ENCODE results near the gene ASPSCR1. TPM values are rescaled to one million over a fixed set of nuclear protein-coding genes. Genes with fewer than 3 reads are reported as not detected.

The ASPSCR1 gene
- total and polyA plus RNA-seq, 9 of the 15 experiments (the other 6 are each of a cell fraction or from before 2014, with no cell fraction given) = 0.90 to 36.9 (median 11.6) TPM

- H3K27ac ChIP-seq (ENCODE audit: extremely low read depth, low read depth, low read length) = no peak overlapping the region
- peaks cover 28% of the 10 kb centered on the region for H3K79me2 ChIP-seq (ENCODE audit: control insufficient read depth, insufficient read depth, low read length)
- ChIA-PET POLR2A (interaction anchor here (0.6 to 2.4 kb wide), 6 partner anchors 8 to 103 kb away, joined by 3 to 11 read pairs (median 4); no protein-coding TSS in a partner anchor), CTCF (ENCODE audit: low intra/inter-chr PET ratio) (no interaction called here)
- in situ Hi-C loops (cut with MboI) = no loop called here
- BruUV-seq (replicated peaks) = no TSS peak
- no peaks in the 10 kb centered on the region for H3K9me1 ChIP-seq (ENCODE audit: control insufficient read depth, insufficient read depth, low read length)
- no peaks in the 10 kb centered on the region for H3K27me3 ChIP-seq (ENCODE audit: control insufficient read depth in 2 of 2, insufficient read depth in 2 of 2, low read length in 2 of 2)
- intact Hi-C loops (cut with micrococcal nuclease) = no loop called here
- FAIRE-seq = no peak
- TF ChIP-seq POLR2G (IDR thresholded peaks at IDR 0.05; ENCODE audit: low read depth, low read length) (peak; percentile 46), GATAD2B (IDR thresholded peaks at IDR 0.05; ENCODE audit: borderline replicate concordance) (no peak), TEAD4 (IDR thresholded peaks at IDR 0.05; ENCODE audit: low read length) (no peak), TEAD4 (CRISPR knock-in tag; IDR thresholded peaks at IDR 0.05; ENCODE audit: borderline replicate concordance) (peak; percentile 52; the same call in 1 of the 2 replicates), ZBTB34 (CRISPR knock-in tag; IDR thresholded peaks at IDR 0.05) (no peak), OTX1 (CRISPR knock-in tag; IDR thresholded peaks at IDR 0.05) (no peak), ZNF23 (CRISPR knock-in tag; IDR thresholded peaks at IDR 0.05) (no peak), ZNF140 (CRISPR knock-in tag; IDR thresholded peaks at IDR 0.05) (no peak), ZNF75A (CRISPR knock-in tag; IDR thresholded peaks at IDR 0.05) (no peak), CTCF (IDR thresholded peaks at IDR 0.05 in 2 of 3, conservative IDR thresholded peaks at IDR 0.05 in 1 of 3; ENCODE audit: insufficient read depth in 2 of 3, low read depth in 1 of 3, low read length in 3 of 3) (peak in 2 of 3 experiments; percentile 26 to 27; a peak in 2 of 6 replicates)
- TF ChIP-seq, protein P1, sequence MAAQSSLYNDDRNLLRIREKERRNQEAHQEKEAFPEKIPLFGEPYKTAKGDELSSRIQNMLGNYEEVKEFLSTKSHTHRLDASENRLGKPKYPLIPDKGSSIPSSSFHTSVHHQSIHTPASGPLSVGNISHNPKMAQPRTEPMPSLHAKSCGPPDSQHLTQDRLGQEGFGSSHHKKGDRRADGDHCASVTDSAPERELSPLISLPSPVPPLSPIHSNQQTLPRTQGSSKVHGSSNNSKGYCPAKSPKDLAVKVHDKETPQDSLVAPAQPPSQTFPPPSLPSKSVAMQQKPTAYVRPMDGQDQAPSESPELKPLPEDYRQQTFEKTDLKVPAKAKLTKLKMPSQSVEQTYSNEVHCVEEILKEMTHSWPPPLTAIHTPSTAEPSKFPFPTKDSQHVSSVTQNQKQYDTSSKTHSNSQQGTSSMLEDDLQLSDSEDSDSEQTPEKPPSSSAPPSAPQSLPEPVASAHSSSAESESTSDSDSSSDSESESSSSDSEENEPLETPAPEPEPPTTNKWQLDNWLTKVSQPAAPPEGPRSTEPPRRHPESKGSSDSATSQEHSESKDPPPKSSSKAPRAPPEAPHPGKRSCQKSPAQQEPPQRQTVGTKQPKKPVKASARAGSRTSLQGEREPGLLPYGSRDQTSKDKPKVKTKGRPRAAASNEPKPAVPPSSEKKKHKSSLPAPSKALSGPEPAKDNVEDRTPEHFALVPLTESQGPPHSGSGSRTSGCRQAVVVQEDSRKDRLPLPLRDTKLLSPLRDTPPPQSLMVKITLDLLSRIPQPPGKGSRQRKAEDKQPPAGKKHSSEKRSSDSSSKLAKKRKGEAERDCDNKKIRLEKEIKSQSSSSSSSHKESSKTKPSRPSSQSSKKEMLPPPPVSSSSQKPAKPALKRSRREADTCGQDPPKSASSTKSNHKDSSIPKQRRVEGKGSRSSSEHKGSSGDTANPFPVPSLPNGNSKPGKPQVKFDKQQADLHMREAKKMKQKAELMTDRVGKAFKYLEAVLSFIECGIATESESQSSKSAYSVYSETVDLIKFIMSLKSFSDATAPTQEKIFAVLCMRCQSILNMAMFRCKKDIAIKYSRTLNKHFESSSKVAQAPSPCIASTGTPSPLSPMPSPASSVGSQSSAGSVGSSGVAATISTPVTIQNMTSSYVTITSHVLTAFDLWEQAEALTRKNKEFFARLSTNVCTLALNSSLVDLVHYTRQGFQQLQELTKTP (IDR thresholded peaks at IDR 0.05; ENCODE audit: low read depth in 1 of 2, partially characterized antibody in 2 of 2) = no peak
- no peaks in the 10 kb centered on the region; the same call in none of the 2 replicates for H4K20me1 ChIP-seq (replicated peaks; ENCODE audit: control insufficient read depth, insufficient read depth, low read length)
- H3K4me1 ChIP-seq (replicated peaks in 1 of 2; ENCODE audit: control insufficient read depth in 2 of 2, insufficient read depth in 2 of 2, low read length in 2 of 2) = peaks cover 3 to 83% of the 10 kb centered on the region in 2 experiments; a peak in 3 of 5 replicates
- no peak overlapping the region for H2AFZ ChIP-seq (ENCODE audit: low read depth, low read length)
- 94% methylated on average over 23 of the region's 24 CpGs for WGBS (ENCODE audit: insufficient coverage, low coverage, missing lambda C conversion rate)
- peak; percentile 36; the same call in 2 of the 3 replicates for ATAC-seq
- H3K4me3 ChIP-seq = no peak overlapping the region
- no peaks in the 10 kb centered on the region for H3K9me3 ChIP-seq (replicated peaks; ENCODE audit: control insufficient read depth, insufficient read depth, low read depth, low read length)
- no peak overlapping the region for H3K4me2 ChIP-seq (ENCODE audit: insufficient read depth, low read length)
- no peak for DNase-seq (ENCODE audit: extremely low read depth in 1 of 4, low spot score in 3 of 4)
- H3K36me3 ChIP-seq (ENCODE audit: control insufficient read depth, insufficient read depth, low read length) = peaks cover 71% of the 10 kb centered on the region; the same call in 2 of the 3 replicates
- peak overlapping the region in 1 of 2 experiments; percentile 46; a peak in 1 of 4 replicates for H3K9ac ChIP-seq (ENCODE audit: insufficient read depth in 1 of 2, low read depth in 2 of 2, low read length in 2 of 2)
Observed at GRCh38 chr17:82062076-82062983, 84.9 kb downstream of the ASPSCR1 start.

Data from K562 (cell line).